HEK293T (cell line): ENCODE results near the gene HOXC12.

Experiments used
- ARNT ChIP-seq: fragments of 450-650 bp; IDR thresholded peaks from 2 replicates; pipeline ENCODE4 v1.6.1; 2017; ENCODE audit warnings: mild to moderate bottlenecking
- BHLHE40 ChIP-seq: fragments of 450-650 bp; IDR thresholded peaks from 2 replicates; pipeline ENCODE4 v1.6.1; 2016; ENCODE audit warnings: mild to moderate bottlenecking, moderate library complexity, borderline replicate concordance
- CTBP1 ChIP-seq: fragments of 450-650 bp; IDR thresholded peaks from 2 replicates; pipeline ENCODE4 v1.6.1; 2016; ENCODE audit warnings: borderline replicate concordance
- ELF4 ChIP-seq: fragments of 450-650 bp; IDR thresholded peaks from 2 replicates; pipeline ENCODE4 v1.6.1; 2017; ENCODE audit warnings: antibody characterized with exemption
- FOXA1 ChIP-seq: fragments of 450-650 bp; IDR thresholded peaks from 2 replicates; pipeline ENCODE4 v1.6.1; 2016; ENCODE audit warnings: mild to moderate bottlenecking
- HDGF ChIP-seq: fragments of 450-650 bp; IDR thresholded peaks from 2 replicates; pipeline ENCODE4 v1.6.1; 2017; ENCODE audit warnings: antibody characterized with exemption, borderline replicate concordance
- L3MBTL2 ChIP-seq: fragments of 450-650 bp; conservative IDR thresholded peaks from 2 replicates; pipeline ENCODE4 v1.6.1; 2016; ENCODE audit warnings: mild to moderate bottlenecking
- LEF1 ChIP-seq: fragments of 450-650 bp; IDR thresholded peaks from 2 replicates; pipeline ENCODE4 v1.6.1; 2017; ENCODE audit warnings: mild to moderate bottlenecking, borderline replicate concordance
- NFRKB ChIP-seq: fragments of 450-650 bp; IDR thresholded peaks from 2 replicates; pipeline ENCODE4 v1.6.1; 2016; ENCODE audit warnings: mild to moderate bottlenecking, moderate library complexity
- PKNOX1 ChIP-seq: fragments of 450-650 bp; IDR thresholded peaks from 2 replicates; pipeline ENCODE4 v1.6.1; 2016
- SP1 ChIP-seq: fragments of 450-650 bp; IDR thresholded peaks from 2 replicates; pipeline ENCODE4 v1.6.1; 2017
- SUZ12 ChIP-seq: fragments of 450-650 bp; IDR thresholded peaks from 2 replicates; pipeline ENCODE4 v1.6.1; 2016; ENCODE audit warnings: mild to moderate bottlenecking
- TARDBP ChIP-seq: fragments of 450-650 bp; IDR thresholded peaks from 2 replicates; pipeline ENCODE4 v1.6.1; 2016
- ZNF384 ChIP-seq: fragments of 450-650 bp; IDR thresholded peaks from 2 replicates; pipeline ENCODE4 v1.6.1; 2016

GRCh38 chr12:53980802-53981496, 26.2 kb downstream of the HOXC12 start:
- TF ChIP-seq ELF4 = no peak
- TF ChIP-seq SP1 = no peak
- TF ChIP-seq BHLHE40 = no peak
- no peak for TF ChIP-seq SUZ12
- no peak for TF ChIP-seq PKNOX1
- TF ChIP-seq L3MBTL2 = no peak
- no peak for TF ChIP-seq FOXA1
- TF ChIP-seq LEF1 = no peak
- no peak for TF ChIP-seq CTBP1
- no peak for TF ChIP-seq NFRKB
- no peak for TF ChIP-seq ARNT
- no peak for TF ChIP-seq TARDBP
- TF ChIP-seq HDGF = no peak
- TF ChIP-seq ZNF384 = no peak
